Measurements from ENCODE around the gene SGMS1.
A peak's percentile ranks its signal among the peaks of the same experiment; 100 is the strongest.

Gene SGMS1

GRCh38 chr10:50624866-50625501 lies 1.2 kb upstream of the SGMS1 start:
- Histone ChIP-seq H2AFZ (ENCODE audit: low read length) (peak overlapping the region; percentile 100), H3K4ac (ENCODE audit: low read length) (no peak overlapping the region), H3K18ac (ENCODE audit: low read length) (peak overlapping the region; percentile 100), H3K9ac (ENCODE audit: low read depth, low read length, poor library complexity) (peak overlapping the region; percentile 96), H2BK15ac (ENCODE audit: low read length) (peak overlapping the region; percentile 81), H3K23ac (ENCODE audit: low read depth, low read length, poor library complexity) (peak overlapping the region; percentile 99), H3K79me1 (ENCODE audit: low read depth, low read length) (no peaks in the 10 kb centered on the region), H3K27ac (replicated peaks; ENCODE audit: low read length) (peak overlapping the region; percentile 99), H3K36me3 (replicated peaks in 1 of 2; ENCODE audit: control insufficient read depth in 2 of 2, insufficient read depth in 2 of 2, low read length in 2 of 2) (no peaks in the 10 kb centered on the region), H2AK5ac (ENCODE audit: low read depth, low read length) (peak overlapping the region; percentile 77), H2BK5ac (ENCODE audit: low read length) (peak overlapping the region; percentile 92), H3K9me3 (replicated peaks in 1 of 2; ENCODE audit: control insufficient read depth in 2 of 2, insufficient read depth in 1 of 2, low read depth in 1 of 2, low read length in 2 of 2) (no peaks in the 10 kb centered on the region), H3K4me2 (ENCODE audit: insufficient read depth, low read length, poor library complexity, severe bottlenecking) (peak overlapping the region; percentile 51), H3K4me1 (ENCODE audit: control insufficient read depth in 2 of 2, insufficient read depth in 1 of 2, low read depth in 1 of 2, low read length in 2 of 2) (peaks cover 0 to 6% of the 10 kb centered on the region in 2 donors), H3K27me3 (ENCODE audit: control insufficient read depth in 3 of 3, insufficient read depth in 3 of 3, low read depth in 1 of 3, low read length in 3 of 3) (peaks cover 0 to 3% (median 0%) of the 10 kb centered on the region in 3 experiments), H4K91ac (ENCODE audit: low read depth, low read length, poor library complexity) (no peak overlapping the region), H2BK12ac (ENCODE audit: low read length) (peak overlapping the region; percentile 88), H3K14ac (ENCODE audit: low read length) (peak overlapping the region; percentile 97), H3K4me3 (ENCODE audit: low read length in 2 of 2) (peak overlapping the region; percentile 92 to 97), H2BK120ac (ENCODE audit: low read depth, low read length) (peak overlapping the region; percentile 98), H4K8ac (ENCODE audit: low read depth, low read length) (no peak overlapping the region)
- DNase-seq (ENCODE audit: low spot score) = peak; percentile 74
- no CpG with 5 or more reads among the region's 58 CpGs for WGBS, 2 donors (ENCODE audit: extremely low coverage in 2 of 2, insufficient read length in 2 of 2, insufficient replicate concordance in 1 of 2)

- H3K36me3 ChIP-seq (replicated peaks in 1 of 2; ENCODE audit: control insufficient read depth in 2 of 2, insufficient read depth in 2 of 2, low read length in 2 of 2) = no peaks in the 10 kb centered on the region
Measured at GRCh38 chr10:50624413-50624865, 683 bp upstream of the SGMS1 start.

GRCh38 chr10:50622706-50623662 lies 772 bp downstream of the SGMS1 start:
- peak; percentile 24 for DNase-seq (ENCODE audit: low spot score)

More at GRCh38 chr10:50624413-50624865, 683 bp upstream of the SGMS1 start:
- Histone ChIP-seq H2AK5ac (ENCODE audit: low read depth, low read length) (no peak overlapping the region), H3K4me2 (ENCODE audit: insufficient read depth, low read length, poor library complexity, severe bottlenecking) (peak overlapping the region; percentile 93), H3K27me3 (ENCODE audit: control insufficient read depth in 3 of 3, insufficient read depth in 3 of 3, low read depth in 1 of 3, low read length in 3 of 3) (peaks cover 0 to 3% (median 0%) of the 10 kb centered on the region in 3 experiments), H3K4me3 (ENCODE audit: low read length in 2 of 2) (peak overlapping the region; percentile 92 to 97), H3K27ac (replicated peaks; ENCODE audit: low read length) (peak overlapping the region; percentile 99), H4K8ac (ENCODE audit: low read depth, low read length) (no peak overlapping the region), H3K9me3 (replicated peaks in 1 of 2; ENCODE audit: control insufficient read depth in 2 of 2, insufficient read depth in 1 of 2, low read depth in 1 of 2, low read length in 2 of 2) (no peaks in the 10 kb centered on the region), H4K91ac (ENCODE audit: low read depth, low read length, poor library complexity) (no peak overlapping the region), H2AFZ (ENCODE audit: low read length) (peak overlapping the region; percentile 100), H2BK5ac (ENCODE audit: low read length) (peak overlapping the region; percentile 92), H3K79me1 (ENCODE audit: low read depth, low read length) (no peaks in the 10 kb centered on the region), H3K9ac (ENCODE audit: low read depth, low read length, poor library complexity) (peak overlapping the region; percentile 96), H3K4me1 (ENCODE audit: control insufficient read depth in 2 of 2, insufficient read depth in 1 of 2, low read depth in 1 of 2, low read length in 2 of 2) (peaks cover 2 to 6% of the 10 kb centered on the region in 2 donors), H2BK15ac (ENCODE audit: low read length) (peak overlapping the region; percentile 81), H2BK12ac (ENCODE audit: low read length) (peak overlapping the region; percentile 88), H3K23ac (ENCODE audit: low read depth, low read length, poor library complexity) (peak overlapping the region; percentile 99), H3K18ac (ENCODE audit: low read length) (peak overlapping the region; percentile 100), H3K4ac (ENCODE audit: low read length) (peak overlapping the region; percentile 93), H3K14ac (ENCODE audit: low read length) (peak overlapping the region; percentile 97), H2BK120ac (ENCODE audit: low read depth, low read length) (peak overlapping the region; percentile 98)
- WGBS, 2 donors (ENCODE audit: extremely low coverage in 2 of 2, insufficient read length in 2 of 2, insufficient replicate concordance in 1 of 2) = no CpG with 5 or more reads among the region's 46 CpGs
- peak; percentile 97 for DNase-seq (ENCODE audit: low spot score)

More at GRCh38 chr10:50622706-50623662, 772 bp downstream of the SGMS1 start:
- H4K91ac ChIP-seq (ENCODE audit: low read depth, low read length, poor library complexity) = no peak overlapping the region
- no peak overlapping the region for H2BK15ac ChIP-seq (ENCODE audit: low read length)
- peaks cover 2 to 6% of the 10 kb centered on the region in 2 donors for H3K4me1 ChIP-seq (ENCODE audit: control insufficient read depth in 2 of 2, insufficient read depth in 1 of 2, low read depth in 1 of 2, low read length in 2 of 2)
- H2BK12ac ChIP-seq (ENCODE audit: low read length) = no peak overlapping the region
- H3K9me3 ChIP-seq (replicated peaks in 1 of 2; ENCODE audit: control insufficient read depth in 2 of 2, insufficient read depth in 1 of 2, low read depth in 1 of 2, low read length in 2 of 2) = no peaks in the 10 kb centered on the region
- peak overlapping the region; percentile 86 for H3K23ac ChIP-seq (ENCODE audit: low read depth, low read length, poor library complexity)
- H3K4ac ChIP-seq (ENCODE audit: low read length) = no peak overlapping the region
- H2AFZ ChIP-seq (ENCODE audit: low read length) = peak overlapping the region; percentile 100
- no CpG with 5 or more reads among the region's 88 CpGs for WGBS, 2 donors (ENCODE audit: extremely low coverage in 2 of 2, insufficient read length in 2 of 2, insufficient replicate concordance in 1 of 2)
- peak overlapping the region; percentile 89 for H3K18ac ChIP-seq (ENCODE audit: low read length)
- H3K9ac ChIP-seq (ENCODE audit: low read depth, low read length, poor library complexity) = peak overlapping the region; percentile 86
- peaks cover 0 to 3% (median 0%) of the 10 kb centered on the region in 3 experiments for H3K27me3 ChIP-seq (ENCODE audit: control insufficient read depth in 3 of 3, insufficient read depth in 3 of 3, low read depth in 1 of 3, low read length in 3 of 3)
- peak overlapping the region; percentile 71 for H3K27ac ChIP-seq (replicated peaks; ENCODE audit: low read length)
- no peak overlapping the region for H2BK120ac ChIP-seq (ENCODE audit: low read depth, low read length)
- H3K79me1 ChIP-seq (ENCODE audit: low read depth, low read length) = no peaks in the 10 kb centered on the region
- peak overlapping the region; percentile 32 for H2BK5ac ChIP-seq (ENCODE audit: low read length)
- H3K14ac ChIP-seq (ENCODE audit: low read length) = peak overlapping the region; percentile 22
- no peaks in the 10 kb centered on the region for H3K36me3 ChIP-seq (replicated peaks in 1 of 2; ENCODE audit: control insufficient read depth in 2 of 2, insufficient read depth in 2 of 2, low read length in 2 of 2)
- H3K4me3 ChIP-seq (ENCODE audit: low read length in 2 of 2) = peak overlapping the region; percentile 97
- no peak overlapping the region for H4K8ac ChIP-seq (ENCODE audit: low read depth, low read length)
- H3K4me2 ChIP-seq (ENCODE audit: insufficient read depth, low read length, poor library complexity, severe bottlenecking) = peak overlapping the region; percentile 93
- no peak overlapping the region for H2AK5ac ChIP-seq (ENCODE audit: low read depth, low read length)
